Glutamatergic neuron (in vitro differentiated cells): ENCODE data around the gene FGF14. TPM values are rescaled to one million over a fixed set of nuclear protein-coding genes. Genes with fewer than 3 reads are reported as not detected.
A peak's percentile ranks its signal among the peaks of the same experiment; 100 is the strongest.

Experiments used
- DNase-seq: peaks from one replicate; pipeline ENCODE4 v3.0.0; 2022
- H3K27ac Mint-ChIP-seq: one replicate; pipeline ENCODE4 v1.8.0; 2020; ENCODE audit warnings: mild to moderate bottlenecking, mixed read lengths, inconsistent platforms; ENCODE audit not compliant: unreplicated experiment
- H3K27me3 Mint-ChIP-seq: one replicate; pipeline ENCODE4 v1.8.0; 2020; ENCODE audit warnings: mild to moderate bottlenecking, moderate library complexity, mixed read lengths, inconsistent platforms; ENCODE audit not compliant: unreplicated experiment
- H3K36me3 Mint-ChIP-seq: one replicate; pipeline ENCODE4 v1.8.0; 2020; ENCODE audit warnings: mild to moderate bottlenecking, mixed read lengths, inconsistent platforms; ENCODE audit not compliant: unreplicated experiment
- H3K4me1 Mint-ChIP-seq: one replicate; pipeline ENCODE4 v1.8.0; 2020; ENCODE audit warnings: mild to moderate bottlenecking, low read depth, mixed read lengths, inconsistent platforms; ENCODE audit not compliant: unreplicated experiment
- H3K4me3 Mint-ChIP-seq: one replicate; pipeline ENCODE4 v1.8.0; 2020; ENCODE audit warnings: mild to moderate bottlenecking, mixed read lengths, inconsistent platforms; ENCODE audit not compliant: unreplicated experiment
- H3K9me3 Mint-ChIP-seq: one replicate; pipeline ENCODE4 v1.8.0; 2020; ENCODE audit warnings: mild to moderate bottlenecking, moderate library complexity, mixed read lengths, inconsistent platforms; ENCODE audit not compliant: unreplicated experiment
- CTCF ChIP-seq: fragments of 200-600 bp; sonication (generic); IDR thresholded peaks from one replicate; pipeline ENCODE4 v1.5.0; 2021; ENCODE audit not compliant: partially characterized antibody, unreplicated experiment
- total RNA-seq: library from RNA; stranded (reverse); fragmentation: NEBNext Ultra II Directional; extraction: Animal tissue kit (Norgen Biotek cat#: 25700); gene quantifications from one replicate; pipeline ENCODE4 v1.2.1, GENCODE V29; 2021; ENCODE audit not compliant: unreplicated experiment

Gene FGF14
- total RNA-seq, 1 donor from 2014 or later = 17.8 TPM

GRCh38 chr13:102322211-102322610, 79.6 kb downstream of the FGF14 start:
- Mint-ChIP-seq H3K4me1 (peaks cover 5% of the 10 kb centered on the region), H3K36me3 (no peaks in the 10 kb centered on the region), H3K4me3 (no peak overlapping the region), H3K27me3 (no peaks in the 10 kb centered on the region), H3K9me3 (no peaks in the 10 kb centered on the region), H3K27ac (no peak overlapping the region)
- no peak for DNase-seq
- TF ChIP-seq CTCF = no peak

- Mint-ChIP-seq H3K27ac (no peak overlapping the region), H3K27me3 (no peaks in the 10 kb centered on the region), H3K9me3 (no peaks in the 10 kb centered on the region), H3K36me3 (no peaks in the 10 kb centered on the region), H3K4me1 (peaks cover 15% of the 10 kb centered on the region), H3K4me3 (no peak overlapping the region)
- TF ChIP-seq CTCF = no peak
- DNase-seq = no peak
Measured at GRCh38 chr13:102318233-102318632, 83.6 kb downstream of the FGF14 start.

- H3K27ac Mint-ChIP-seq = peak overlapping the region; percentile 22
- no peak for DNase-seq
- no peak for TF ChIP-seq CTCF
- no peaks in the 10 kb centered on the region for H3K36me3 Mint-ChIP-seq
- no peaks in the 10 kb centered on the region for H3K27me3 Mint-ChIP-seq
- H3K4me1 Mint-ChIP-seq = peaks cover 21% of the 10 kb centered on the region
- no peaks in the 10 kb centered on the region for H3K9me3 Mint-ChIP-seq
- H3K4me3 Mint-ChIP-seq = no peak overlapping the region
Measured at GRCh38 chr13:102317593-102317992, 84.3 kb downstream of the FGF14 start.

- H3K9me3 Mint-ChIP-seq = no peaks in the 10 kb centered on the region
- no peak overlapping the region for H3K4me3 Mint-ChIP-seq
- no peak overlapping the region for H3K27ac Mint-ChIP-seq
- H3K36me3 Mint-ChIP-seq = no peaks in the 10 kb centered on the region
- no peak for DNase-seq
- TF ChIP-seq CTCF = no peak
- H3K27me3 Mint-ChIP-seq = no peaks in the 10 kb centered on the region
- peaks cover 21% of the 10 kb centered on the region for H3K4me1 Mint-ChIP-seq
Measured at GRCh38 chr13:102316732-102317131, 85.1 kb downstream of the FGF14 start.

- no peak overlapping the region for H3K27ac Mint-ChIP-seq
- TF ChIP-seq CTCF = no peak
- H3K9me3 Mint-ChIP-seq = no peaks in the 10 kb centered on the region
- no peaks in the 10 kb centered on the region for H3K36me3 Mint-ChIP-seq
- no peaks in the 10 kb centered on the region for H3K27me3 Mint-ChIP-seq
- no peak overlapping the region for H3K4me3 Mint-ChIP-seq
- DNase-seq = no peak
- H3K4me1 Mint-ChIP-seq = peaks cover 43% of the 10 kb centered on the region
Measured at GRCh38 chr13:102312841-102313240, 89.0 kb downstream of the FGF14 start.
